ENCODE results near the gene GNG12. TPM values are rescaled to one million over a fixed set of nuclear protein-coding genes. Genes with fewer than 3 reads are reported as not detected.

GNG12 gene
- total and polyA plus RNA-seq, 3 donors from 2014 or later: 28.1 to 46.0 (median 39.3) TPM

GRCh38 chr1:67748630-67749029, 84.6 kb downstream of the GNG12 start:
- Histone ChIP-seq H3K4me1 (peaks cover 35% of the 10 kb centered on the region), H3K9me3 (no peaks in the 10 kb centered on the region), H3K27ac (peak overlapping the region; percentile 43 to 81), H3K4me3 (no peak overlapping the region), H3K27me3 (no peaks in the 10 kb centered on the region), H3K36me3 (ENCODE audit: low read depth, missing control alignments) (no peaks in the 10 kb centered on the region)
- 18 to 20% methylated on average over 2 of the region's 2 CpGs for WGBS, 2 donors
- DNase-seq: no peak
- no peak for TF ChIP-seq POLR2A (IDR thresholded peaks at IDR 0.05)
- TF ChIP-seq, protein P1, sequence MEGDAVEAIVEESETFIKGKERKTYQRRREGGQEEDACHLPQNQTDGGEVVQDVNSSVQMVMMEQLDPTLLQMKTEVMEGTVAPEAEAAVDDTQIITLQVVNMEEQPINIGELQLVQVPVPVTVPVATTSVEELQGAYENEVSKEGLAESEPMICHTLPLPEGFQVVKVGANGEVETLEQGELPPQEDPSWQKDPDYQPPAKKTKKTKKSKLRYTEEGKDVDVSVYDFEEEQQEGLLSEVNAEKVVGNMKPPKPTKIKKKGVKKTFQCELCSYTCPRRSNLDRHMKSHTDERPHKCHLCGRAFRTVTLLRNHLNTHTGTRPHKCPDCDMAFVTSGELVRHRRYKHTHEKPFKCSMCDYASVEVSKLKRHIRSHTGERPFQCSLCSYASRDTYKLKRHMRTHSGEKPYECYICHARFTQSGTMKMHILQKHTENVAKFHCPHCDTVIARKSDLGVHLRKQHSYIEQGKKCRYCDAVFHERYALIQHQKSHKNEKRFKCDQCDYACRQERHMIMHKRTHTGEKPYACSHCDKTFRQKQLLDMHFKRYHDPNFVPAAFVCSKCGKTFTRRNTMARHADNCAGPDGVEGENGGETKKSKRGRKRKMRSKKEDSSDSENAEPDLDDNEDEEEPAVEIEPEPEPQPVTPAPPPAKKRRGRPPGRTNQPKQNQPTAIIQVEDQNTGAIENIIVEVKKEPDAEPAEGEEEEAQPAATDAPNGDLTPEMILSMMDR (IDR thresholded peaks at IDR 0.05): no peak
- intact Hi-C loops (cut with DNase I; ENCODE audit: low total_unique reads): no loop called here

- Histone ChIP-seq H3K36me3 (ENCODE audit: low read depth, missing control alignments) (no peaks in the 10 kb centered on the region), H3K4me1 (peaks cover 41% of the 10 kb centered on the region), H3K4me3 (no peak overlapping the region), H3K9me3 (no peaks in the 10 kb centered on the region), H3K27me3 (no peaks in the 10 kb centered on the region), H3K27ac (peak overlapping the region; percentile 43 to 81)
- DNase-seq: no peak
- WGBS, 2 donors: 25 to 36% methylated on average over 4 of the region's 4 CpGs
- TF ChIP-seq, protein P1 (IDR thresholded peaks at IDR 0.05): no peak
- TF ChIP-seq POLR2A (IDR thresholded peaks at IDR 0.05): no peak
- intact Hi-C loops (cut with DNase I; ENCODE audit: low total_unique reads): no loop called here
These were observed 85.4 kb downstream of the GNG12 start for GRCh38 chr1:67747671-67748546.

GRCh38 chr1:67745875-67746698, 87.2 kb downstream of the GNG12 start:
- intact Hi-C loops (cut with DNase I; ENCODE audit: low total_unique reads): no loop called here
- H3K4me3 ChIP-seq: no peak overlapping the region
- peaks cover 41% of the 10 kb centered on the region for H3K4me1 ChIP-seq
- DNase-seq: no peak
- 56 to 60% methylated on average over 6 of the region's 6 CpGs for WGBS, 2 donors
- H3K27ac ChIP-seq: peak overlapping the region in 1 of 2 donors; percentile 38
- TF ChIP-seq, protein P1 (IDR thresholded peaks at IDR 0.05): no peak
- H3K9me3 ChIP-seq: no peaks in the 10 kb centered on the region
- no peaks in the 10 kb centered on the region for H3K27me3 ChIP-seq
- no peaks in the 10 kb centered on the region for H3K36me3 ChIP-seq (ENCODE audit: low read depth, missing control alignments)

- DNase-seq: no peak
- Histone ChIP-seq H3K27me3 (no peaks in the 10 kb centered on the region), H3K27ac (no peak overlapping the region), H3K36me3 (ENCODE audit: low read depth, missing control alignments) (no peaks in the 10 kb centered on the region), H3K4me3 (no peak overlapping the region), H3K4me1 (peaks cover 18% of the 10 kb centered on the region), H3K9me3 (no peaks in the 10 kb centered on the region)
- WGBS, 2 donors: 63 to 65% methylated on average over 3 of the region's 3 CpGs
- TF ChIP-seq POLR2A (IDR thresholded peaks at IDR 0.05): no peak
- TF ChIP-seq, protein P1 (IDR thresholded peaks at IDR 0.05): no peak
- intact Hi-C loops (cut with DNase I; ENCODE audit: low total_unique reads): no loop called here
These were observed 90.1 kb downstream of the GNG12 start for GRCh38 chr1:67743072-67743725.

Data from testis (tissue), 3 donors.